NCI-H1417 (cell line): Measurements from ENCODE around the gene NCF2.
"Not testable (repeated sequence)": the region's sequence is repeated elsewhere in the genome, so short reads cannot be mapped to it uniquely, and the experiment has no call there.

ENCODE experiments used
- DNase-seq, 3 experiments: peaks; one replicate each; lab custom pipeline; 2025; lab: John Stamatoyannopoulos, UW

Gene NCF2

GRCh38 chr1:183590244-183591191, at the start of gene NCF2:
NCF2 (minus strand) TSS chr1:183590459; CDS start chr1:183590329, 130 bp downstream.
- DNase-seq: no peak

- no peak for DNase-seq
Observed at GRCh38 chr1:183638649-183639387, 48.6 kb upstream of the NCF2 start.

GRCh38 chr1:183636783-183637182, 46.5 kb upstream of the NCF2 start:
- DNase-seq: peak in 2 of 3 experiments; percentile 42 to 47

GRCh38 chr1:183636334-183636682, 46.0 kb upstream of the NCF2 start:
- no peak for DNase-seq

GRCh38 chr1:183635606-183636333, 45.5 kb upstream of the NCF2 start, which contains the start of gene ARPC5:
ARPC5 (minus strand) TSS chr1:183635783; CDS start chr1:183635659, 124 bp downstream.
- DNase-seq: peak; percentile 98 to 100 (median 99)

GRCh38 chr1:183635099-183635605, 44.9 kb upstream of the NCF2 start:
- DNase-seq: peak in 2 of 3 experiments; percentile 54 to 76

GRCh38 chr1:183634429-183635065, 44.3 kb upstream of the NCF2 start:
- DNase-seq: no peak

- peak; percentile 27 to 56 (median 48) for DNase-seq
Observed at GRCh38 chr1:183633676-183634343, 43.6 kb upstream of the NCF2 start.

- DNase-seq: no peak
Observed at GRCh38 chr1:183632964-183633363, 42.7 kb upstream of the NCF2 start.

GRCh38 chr1:183632114-183632513, 41.9 kb upstream of the NCF2 start:
- DNase-seq: no peak

- no peak for DNase-seq
Observed at GRCh38 chr1:183630748-183631147, 40.5 kb upstream of the NCF2 start.

- DNase-seq: no peak
Observed at GRCh38 chr1:183628537-183628936, 38.3 kb upstream of the NCF2 start.

- DNase-seq: not testable (repeated sequence)
Observed at GRCh38 chr1:183626236-183626635, 36.0 kb upstream of the NCF2 start.

GRCh38 chr1:183622884-183623785, 32.9 kb upstream of the NCF2 start:
- DNase-seq: peak; percentile 33 to 79 (median 71)

GRCh38 chr1:183622013-183622412, 31.8 kb upstream of the NCF2 start:
- DNase-seq: no peak

- no peak for DNase-seq
Observed at GRCh38 chr1:183620311-183620710, 30.1 kb upstream of the NCF2 start.

- no peak for DNase-seq
Observed at GRCh38 chr1:183619781-183620180, 29.5 kb upstream of the NCF2 start.

- not testable (repeated sequence) for DNase-seq
Observed at GRCh38 chr1:183618202-183618601, 27.9 kb upstream of the NCF2 start.

- not testable (repeated sequence) for DNase-seq
Observed at GRCh38 chr1:183612975-183613374, 22.7 kb upstream of the NCF2 start.

- DNase-seq: no peak
Observed at GRCh38 chr1:183612407-183612806, 22.1 kb upstream of the NCF2 start.
